COLO668 (cell line): ENCODE data around the gene HOXB3.
A peak's percentile ranks its signal among the peaks of the same experiment; 100 is the strongest.

Source experiments
- DNase-seq: peaks from one replicate; lab custom pipeline; 2025; ENCODE audit not compliant: unreplicated experiment; lab: John Stamatoyannopoulos, UW

Gene HOXB3

GRCh38 chr17:48571024-48571818, 18.8 kb downstream of the HOXB3 start:
- DNase-seq: no peak

- no peak for DNase-seq
Measured at GRCh38 chr17:48570325-48571023, 19.6 kb downstream of the HOXB3 start.

GRCh38 chr17:48569674-48570324, 20.2 kb downstream of the HOXB3 start:
- no peak for DNase-seq

- no peak for DNase-seq
Measured at GRCh38 chr17:48569240-48569582, 20.8 kb downstream of the HOXB3 start.

GRCh38 chr17:48568499-48569239, 21.4 kb downstream of the HOXB3 start:
- DNase-seq: no peak

- DNase-seq: no peak
Measured at GRCh38 chr17:48567646-48568354, 22.2 kb downstream of the HOXB3 start.

GRCh38 chr17:48567209-48567608, 22.8 kb downstream of the HOXB3 start:
- peak; percentile 56 for DNase-seq

- no peak for DNase-seq
Measured at GRCh38 chr17:48566717-48567116, 23.3 kb downstream of the HOXB3 start.

GRCh38 chr17:48565925-48566710, 23.9 kb downstream of the HOXB3 start:
- no peak for DNase-seq

GRCh38 chr17:48565022-48565554, 25.0 kb downstream of the HOXB3 start:
- no peak for DNase-seq

GRCh38 chr17:48564188-48565021, 25.6 kb downstream of the HOXB3 start:
- DNase-seq: no peak

GRCh38 chr17:48563867-48564187, 26.2 kb downstream of the HOXB3 start:
- DNase-seq: no peak

- no peak for DNase-seq
Measured at GRCh38 chr17:48563385-48563838, 26.6 kb downstream of the HOXB3 start.

GRCh38 chr17:48562934-48563333, 27.1 kb downstream of the HOXB3 start:
- no peak for DNase-seq

GRCh38 chr17:48561884-48562810, 27.9 kb downstream of the HOXB3 start:
- peak; percentile 11 for DNase-seq

GRCh38 chr17:48559840-48560817, 29.9 kb downstream of the HOXB3 start:
- DNase-seq: no peak
